Neural cell (in vitro differentiated cells): ENCODE measurements around the gene MMP25.

Experiments
- EP300 ChIP-seq: fragments of 450-650 bp; conservative IDR thresholded peaks from 2 replicates; pipeline ENCODE4 v1.6.1; 2014; ENCODE audit warnings: antibody characterized with exemption, mild to moderate bottlenecking, moderate library complexity; ENCODE audit not compliant: poor library complexity, severe bottlenecking
- EZH2 ChIP-seq: fragments of 200-600, 300-800 bp; shearing (Covaris generic), sonication (generic); IDR thresholded peaks from 2 replicates; pipeline ENCODE4 v1.6.1; 2014; ENCODE audit warnings: antibody characterized with exemption, low read length, borderline replicate concordance, mild to moderate bottlenecking; ENCODE audit not compliant: insufficient read depth, poor library complexity, severe bottlenecking
- MXI1 ChIP-seq: fragments of 450-650 bp; conservative IDR thresholded peaks from 2 replicates; pipeline ENCODE4 v1.6.1; 2014; ENCODE audit warnings: antibody characterized with exemption, mild to moderate bottlenecking; ENCODE audit not compliant: poor library complexity, severe bottlenecking
- POLR2AphosphoS5 ChIP-seq: IDR thresholded peaks from 2 replicates; pipeline ENCODE4 v1.6.1; 2012
- RAD21 ChIP-seq: fragments of 450-650 bp; conservative IDR thresholded peaks from 2 replicates; pipeline ENCODE4 v1.6.1; 2014; ENCODE audit warnings: antibody characterized with exemption, mild to moderate bottlenecking, moderate library complexity
- SMC3 ChIP-seq: fragments of 450-650 bp; conservative IDR thresholded peaks from 2 replicates; pipeline ENCODE4 v1.6.1; 2014; ENCODE audit warnings: antibody characterized with exemption, mild to moderate bottlenecking, moderate library complexity; ENCODE audit not compliant: poor library complexity
- TAF1 ChIP-seq: IDR thresholded peaks from 2 replicates; pipeline ENCODE4 v1.6.1; 2012; ENCODE audit warnings: low read depth
- TF ChIP-seq, protein P1 (sequence below): fragments of 450-650 bp; IDR thresholded peaks from 2 replicates; pipeline ENCODE4 v1.5.1; 2014; ENCODE audit warnings: antibody characterized with exemption, mild to moderate bottlenecking, moderate library complexity; ENCODE audit not compliant: poor library complexity, severe bottlenecking
- TF ChIP-seq, protein P2 (sequence below): IDR thresholded peaks from 2 replicates; pipeline ENCODE4 v1.6.1; 2012; ENCODE audit warnings: borderline replicate concordance

DNA sequence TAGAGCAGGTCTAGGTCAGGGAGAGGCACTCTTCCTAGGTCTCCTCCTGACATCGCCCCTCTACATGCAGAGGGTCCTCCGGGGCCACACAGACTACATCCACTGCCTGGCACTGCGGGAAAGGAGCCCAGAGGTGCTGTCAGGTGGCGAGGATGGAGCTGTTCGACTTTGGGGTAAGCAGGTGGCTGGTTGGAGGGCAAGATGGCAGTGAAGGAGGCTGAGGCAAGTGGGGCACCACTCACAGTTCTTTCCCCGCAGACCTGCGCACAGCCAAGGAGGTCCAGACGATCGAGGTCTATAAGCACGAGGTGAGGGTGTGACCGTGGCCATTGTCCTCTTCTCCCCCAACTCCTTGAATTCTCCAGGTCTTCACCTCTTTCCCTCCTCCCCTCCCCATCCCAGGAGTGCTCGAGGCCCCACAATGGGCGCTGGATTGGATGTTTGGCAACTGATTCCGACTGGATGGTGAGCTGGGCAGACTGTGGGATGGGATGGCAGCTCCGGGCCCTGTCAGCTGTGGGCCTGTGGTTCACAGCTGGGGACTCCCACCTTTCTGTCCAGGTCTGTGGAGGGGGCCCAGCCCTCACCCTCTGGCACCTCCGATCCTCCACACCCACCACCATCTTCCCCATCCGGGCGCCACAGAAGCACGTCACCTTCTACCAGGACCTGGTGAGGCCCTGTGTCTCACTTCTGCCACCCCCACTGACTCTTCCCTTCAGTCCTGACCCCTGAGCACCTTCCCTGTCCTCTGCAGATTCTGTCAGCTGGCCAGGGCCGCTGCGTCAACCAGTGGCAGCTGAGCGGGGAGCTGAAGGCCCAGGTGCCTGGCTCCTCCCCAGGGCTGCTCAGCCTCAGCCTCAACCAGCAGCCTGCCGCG lies 19.5 kb upstream of the MMP25 start:
- TF ChIP-seq POLR2AphosphoS5: no peak
- TF ChIP-seq TAF1: no peak
- TF ChIP-seq, protein P1, sequence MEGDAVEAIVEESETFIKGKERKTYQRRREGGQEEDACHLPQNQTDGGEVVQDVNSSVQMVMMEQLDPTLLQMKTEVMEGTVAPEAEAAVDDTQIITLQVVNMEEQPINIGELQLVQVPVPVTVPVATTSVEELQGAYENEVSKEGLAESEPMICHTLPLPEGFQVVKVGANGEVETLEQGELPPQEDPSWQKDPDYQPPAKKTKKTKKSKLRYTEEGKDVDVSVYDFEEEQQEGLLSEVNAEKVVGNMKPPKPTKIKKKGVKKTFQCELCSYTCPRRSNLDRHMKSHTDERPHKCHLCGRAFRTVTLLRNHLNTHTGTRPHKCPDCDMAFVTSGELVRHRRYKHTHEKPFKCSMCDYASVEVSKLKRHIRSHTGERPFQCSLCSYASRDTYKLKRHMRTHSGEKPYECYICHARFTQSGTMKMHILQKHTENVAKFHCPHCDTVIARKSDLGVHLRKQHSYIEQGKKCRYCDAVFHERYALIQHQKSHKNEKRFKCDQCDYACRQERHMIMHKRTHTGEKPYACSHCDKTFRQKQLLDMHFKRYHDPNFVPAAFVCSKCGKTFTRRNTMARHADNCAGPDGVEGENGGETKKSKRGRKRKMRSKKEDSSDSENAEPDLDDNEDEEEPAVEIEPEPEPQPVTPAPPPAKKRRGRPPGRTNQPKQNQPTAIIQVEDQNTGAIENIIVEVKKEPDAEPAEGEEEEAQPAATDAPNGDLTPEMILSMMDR: no peak
- no peak for TF ChIP-seq SMC3
- no peak for TF ChIP-seq EZH2
- TF ChIP-seq RAD21: no peak
- TF ChIP-seq, protein P2, sequence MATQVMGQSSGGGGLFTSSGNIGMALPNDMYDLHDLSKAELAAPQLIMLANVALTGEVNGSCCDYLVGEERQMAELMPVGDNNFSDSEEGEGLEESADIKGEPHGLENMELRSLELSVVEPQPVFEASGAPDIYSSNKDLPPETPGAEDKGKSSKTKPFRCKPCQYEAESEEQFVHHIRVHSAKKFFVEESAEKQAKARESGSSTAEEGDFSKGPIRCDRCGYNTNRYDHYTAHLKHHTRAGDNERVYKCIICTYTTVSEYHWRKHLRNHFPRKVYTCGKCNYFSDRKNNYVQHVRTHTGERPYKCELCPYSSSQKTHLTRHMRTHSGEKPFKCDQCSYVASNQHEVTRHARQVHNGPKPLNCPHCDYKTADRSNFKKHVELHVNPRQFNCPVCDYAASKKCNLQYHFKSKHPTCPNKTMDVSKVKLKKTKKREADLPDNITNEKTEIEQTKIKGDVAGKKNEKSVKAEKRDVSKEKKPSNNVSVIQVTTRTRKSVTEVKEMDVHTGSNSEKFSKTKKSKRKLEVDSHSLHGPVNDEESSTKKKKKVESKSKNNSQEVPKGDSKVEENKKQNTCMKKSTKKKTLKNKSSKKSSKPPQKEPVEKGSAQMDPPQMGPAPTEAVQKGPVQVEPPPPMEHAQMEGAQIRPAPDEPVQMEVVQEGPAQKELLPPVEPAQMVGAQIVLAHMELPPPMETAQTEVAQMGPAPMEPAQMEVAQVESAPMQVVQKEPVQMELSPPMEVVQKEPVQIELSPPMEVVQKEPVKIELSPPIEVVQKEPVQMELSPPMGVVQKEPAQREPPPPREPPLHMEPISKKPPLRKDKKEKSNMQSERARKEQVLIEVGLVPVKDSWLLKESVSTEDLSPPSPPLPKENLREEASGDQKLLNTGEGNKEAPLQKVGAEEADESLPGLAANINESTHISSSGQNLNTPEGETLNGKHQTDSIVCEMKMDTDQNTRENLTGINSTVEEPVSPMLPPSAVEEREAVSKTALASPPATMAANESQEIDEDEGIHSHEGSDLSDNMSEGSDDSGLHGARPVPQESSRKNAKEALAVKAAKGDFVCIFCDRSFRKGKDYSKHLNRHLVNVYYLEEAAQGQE: no peak
- TF ChIP-seq EP300: no peak
- TF ChIP-seq MXI1: no peak
